Measurements from ENCODE around the gene MAP3K12. TPM values are rescaled to one million over a fixed set of nuclear protein-coding genes. Genes with fewer than 3 reads are reported as not detected.

MAP3K12 gene
- total and polyA plus RNA-seq, 10 of the 15 experiments (the other 5 are each of a cell fraction or from before 2014, with no cell fraction given) = 0.45 to 14.9 (median 6.9) TPM

- TF ChIP-seq POU2F2 (IDR thresholded peaks at IDR 0.05; ENCODE audit: borderline replicate concordance, low read depth, low read length) (peak; percentile 73; the same call in 1 of the 3 replicates), BCL11A (IDR thresholded peaks at IDR 0.05; ENCODE audit: low read depth, low read length) (no peak), CBFB (IDR thresholded peaks at IDR 0.05; ENCODE audit: low read depth) (0 out of 2 replicates have a peak, but pooled peaks have one; percentile 32), RB1 (IDR thresholded peaks at IDR 0.05; ENCODE audit: borderline replicate concordance) (peak; percentile 85; the same call in 1 of the 2 replicates), ETV6 (conservative IDR thresholded peaks at IDR 0.05 in 1 of 2, IDR thresholded peaks at IDR 0.05 in 1 of 2; ENCODE audit: borderline replicate concordance in 1 of 2, low read depth in 1 of 2) (no peak; a peak in 1 of 4 replicates), RBBP5 (conservative IDR thresholded peaks at IDR 0.05) (no peak), PAX5 (IDR thresholded peaks at IDR 0.05; ENCODE audit: borderline replicate concordance, low read depth, low read length) (peak; percentile 41; the same call in 1 of the 2 replicates), WRNIP1 (IDR thresholded peaks at IDR 0.05; ENCODE audit: borderline replicate concordance, low read depth, low read length) (peak; percentile 76; the same call in 1 of the 2 replicates), CEBPZ (IDR thresholded peaks at IDR 0.05; ENCODE audit: low read depth, low read length) (no peak), SMAD5 (IDR thresholded peaks at IDR 0.05; ENCODE audit: low read depth) (no peak), MEF2B (IDR thresholded peaks at IDR 0.05; ENCODE audit: partially characterized antibody, poor library complexity, severe bottlenecking) (no peak), SUZ12 (IDR thresholded peaks at IDR 0.05; ENCODE audit: unreplicated experiment) (no peak), PAX8 (IDR thresholded peaks at IDR 0.05) (0 out of 2 replicates have a peak, but pooled peaks have one; percentile 29), TCF3 (IDR thresholded peaks at IDR 0.05; ENCODE audit: borderline replicate concordance, insufficient read depth, low read depth, low read length) (0 out of 2 replicates have a peak, but pooled peaks have one; percentile 58), ZSCAN29 (IDR thresholded peaks at IDR 0.05) (no peak), HDAC2 (IDR thresholded peaks at IDR 0.05) (no peak), ATF3 (IDR thresholded peaks at IDR 0.05; ENCODE audit: borderline replicate concordance, extremely low read depth, low read depth, low read length) (no peak), FOS (IDR thresholded peaks at IDR 0.05; ENCODE audit: borderline replicate concordance, extremely low read depth, insufficient read length) (no peak), SIN3A (IDR thresholded peaks at IDR 0.05; ENCODE audit: low read depth, low read length) (0 out of 2 replicates have a peak, but pooled peaks have one; percentile 22), E4F1 (IDR thresholded peaks at IDR 0.05; ENCODE audit: borderline replicate concordance, partially characterized antibody) (peak; percentile 72)
Measured at GRCh38 chr12:53451661-53452158, 47.5 kb downstream of the MAP3K12 start, which contains the start of gene PCBP2 (continued).
